Measurements from ENCODE around the gene CAPZA1.

- TF ChIP-seq SUZ12 (IDR thresholded peaks at IDR 0.05; ENCODE audit: extremely low read depth, insufficient read depth, insufficient read length) (no peak), ZNF274 (IDR thresholded peaks at IDR 0.05; ENCODE audit: low read depth, low read length) (no peak)
Observed at GRCh38 chr1:112594208-112594876, 25.3 kb upstream of the CAPZA1 start.
